ENCODE data around the gene ARID2.

The ARID2 gene

DNA sequence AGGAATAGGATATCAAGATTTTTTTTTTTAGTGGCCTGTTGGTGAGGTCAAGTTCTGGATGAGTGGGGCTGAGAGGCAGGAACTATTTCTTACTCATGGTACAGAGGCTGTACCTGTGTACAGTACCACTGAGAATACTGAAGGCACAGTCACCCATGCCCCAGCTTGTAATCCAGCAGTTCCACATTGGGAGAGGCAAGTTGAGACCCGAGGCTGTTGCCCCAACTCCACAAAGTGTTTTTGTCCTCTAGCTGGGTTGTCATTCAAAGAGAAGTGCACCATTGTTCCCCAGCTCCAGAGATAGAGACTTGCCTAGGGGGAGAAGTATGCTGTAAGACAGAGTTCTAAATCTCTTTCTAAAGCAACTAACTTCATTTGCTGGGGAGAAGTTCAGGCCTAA is 38.7 kb downstream of the ARID2 start:
- DNase-seq (no peak), ATAC-seq (no peak)

DNA sequence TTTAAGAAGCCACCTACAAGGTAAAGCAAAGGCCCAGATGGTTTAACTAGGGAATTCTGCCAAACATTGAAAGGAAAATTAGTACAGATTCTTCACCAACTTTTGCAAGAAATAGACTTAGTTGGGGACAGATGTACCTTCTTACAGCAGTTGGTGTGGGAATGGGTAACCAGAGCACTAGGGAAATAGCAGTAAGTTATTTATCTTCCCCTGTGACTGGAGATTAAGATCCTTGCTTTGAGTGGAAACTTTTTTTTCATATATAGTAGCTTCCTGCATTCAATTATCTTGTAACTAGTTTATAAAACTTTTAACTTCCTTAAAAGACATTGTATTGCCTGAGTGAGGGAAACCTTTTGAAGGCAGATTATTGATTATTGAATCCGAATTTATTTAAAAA is 44.2 kb downstream of the ARID2 start:
- ATAC-seq (no peak), DNase-seq (no peak)

DNA sequence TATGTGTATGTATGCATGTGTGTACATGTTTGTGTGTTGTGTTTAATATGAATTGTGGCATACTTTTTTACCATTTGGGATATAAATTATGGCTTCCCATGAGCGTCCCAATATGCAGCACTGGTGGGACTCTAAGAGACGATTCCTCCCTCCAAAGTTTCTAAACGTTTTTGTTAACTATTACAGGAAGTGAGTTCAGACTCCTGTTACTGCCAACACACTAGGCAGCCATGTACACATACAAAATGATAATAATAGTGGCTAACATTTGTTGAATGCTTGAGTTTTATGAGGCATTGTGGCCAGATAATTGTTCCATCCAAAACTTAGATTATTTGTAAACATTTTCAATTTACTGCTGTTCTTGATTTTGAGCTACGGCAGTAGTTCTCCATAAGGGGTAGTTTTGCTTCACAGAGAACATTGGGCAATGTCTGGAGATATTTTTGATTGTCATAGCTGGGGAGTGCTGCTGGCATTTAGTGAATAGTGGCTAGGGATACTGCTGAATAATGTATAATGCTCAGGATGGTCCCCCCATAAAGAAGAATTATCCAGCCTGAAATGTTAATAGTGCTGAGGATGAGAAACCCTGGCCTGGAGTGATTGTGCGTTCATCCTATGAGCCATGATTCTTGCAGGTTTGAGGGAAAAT is 45.1 kb downstream of the ARID2 start:
- ATAC-seq (no peak), DNase-seq (no peak)

DNA sequence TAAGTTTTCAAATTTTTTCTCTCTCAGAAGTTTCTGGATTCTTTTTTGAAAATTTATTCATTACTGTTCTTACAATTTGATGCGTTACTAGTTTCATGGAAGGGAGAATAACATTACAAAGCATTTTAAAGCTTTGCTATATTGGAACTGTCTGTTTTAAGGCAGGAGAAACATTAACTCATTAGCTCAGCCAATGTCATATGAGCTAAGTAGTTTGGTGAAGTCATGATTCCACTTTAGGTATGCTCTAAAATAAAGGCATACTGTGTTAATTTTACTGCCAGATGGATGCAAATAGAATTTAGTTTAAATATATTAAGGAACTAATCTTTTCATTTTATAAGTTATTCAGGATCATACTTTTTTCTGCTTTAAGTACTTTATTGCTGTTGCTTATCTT is 46.0 kb downstream of the ARID2 start:
- DNase-seq = no peak
- no peak for ATAC-seq

DNA sequence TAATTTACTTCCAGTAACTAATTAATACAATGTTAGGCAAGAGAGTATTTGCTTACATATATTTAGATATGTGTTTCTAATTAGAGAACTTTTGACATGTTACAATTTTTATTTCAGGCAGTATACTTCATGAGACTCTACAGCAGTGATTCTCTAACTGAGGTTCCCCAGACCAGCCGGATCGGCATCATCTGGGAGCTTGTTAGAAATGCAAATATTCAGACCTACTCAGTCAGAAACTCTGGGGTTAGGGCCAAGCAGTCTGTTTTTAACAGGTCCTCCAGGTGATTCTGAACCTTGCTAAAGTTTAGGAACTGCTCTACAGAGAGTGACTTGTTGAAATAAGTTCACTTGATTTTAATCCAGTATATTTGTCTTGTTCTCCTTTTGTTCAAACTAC is 46.5 kb downstream of the ARID2 start:
- ATAC-seq (no peak), DNase-seq (no peak)

GRCh38 chr12:45779936-45780335 is 50.4 kb downstream of the ARID2 start:
- no peak for ATAC-seq
- DNase-seq = no peak

- DNase-seq (no peak), ATAC-seq (no peak)
These were observed 51.6 kb downstream of the ARID2 start for GRCh38 chr12:45781080-45781479.

DNA sequence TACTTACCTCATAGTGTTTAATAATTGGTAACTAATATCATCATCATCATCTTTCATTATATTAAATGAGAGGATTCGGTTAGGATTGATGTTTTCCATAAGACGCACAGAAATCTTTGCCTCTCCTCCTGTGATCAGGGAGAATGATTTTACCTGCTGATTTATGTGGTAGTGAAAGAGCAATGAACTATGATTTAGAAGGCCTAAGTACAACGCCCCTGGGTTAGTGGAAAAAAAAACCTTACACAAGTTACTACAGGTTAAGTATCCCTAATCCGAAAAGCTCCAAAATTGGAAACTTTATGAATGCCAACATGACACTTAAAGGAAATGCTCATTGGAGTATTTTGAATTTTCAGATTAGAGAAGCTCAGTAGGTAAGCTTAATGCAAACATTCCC is 55.8 kb downstream of the ARID2 start:
- no peak for DNase-seq
- no peak for ATAC-seq

DNA sequence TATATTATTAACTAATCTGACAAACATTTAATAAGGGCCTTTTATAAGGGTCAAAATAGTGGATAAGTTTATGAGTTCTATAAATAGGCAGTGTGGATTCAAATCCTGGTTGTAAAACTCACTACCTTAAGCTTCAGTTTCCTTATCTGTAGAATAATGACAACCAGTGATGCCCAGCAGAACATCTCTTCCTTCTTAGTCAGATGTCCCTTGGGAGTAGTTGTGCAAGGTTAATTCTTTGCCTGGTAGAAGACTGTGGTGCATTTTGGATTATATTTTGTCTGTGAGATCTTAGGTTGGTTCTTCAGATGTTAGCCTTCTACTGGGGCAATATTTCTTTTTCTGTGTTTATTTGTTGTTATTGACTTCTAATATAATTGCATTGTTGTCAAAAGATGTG is 59.5 kb downstream of the ARID2 start:
- DNase-seq = no peak

DNA sequence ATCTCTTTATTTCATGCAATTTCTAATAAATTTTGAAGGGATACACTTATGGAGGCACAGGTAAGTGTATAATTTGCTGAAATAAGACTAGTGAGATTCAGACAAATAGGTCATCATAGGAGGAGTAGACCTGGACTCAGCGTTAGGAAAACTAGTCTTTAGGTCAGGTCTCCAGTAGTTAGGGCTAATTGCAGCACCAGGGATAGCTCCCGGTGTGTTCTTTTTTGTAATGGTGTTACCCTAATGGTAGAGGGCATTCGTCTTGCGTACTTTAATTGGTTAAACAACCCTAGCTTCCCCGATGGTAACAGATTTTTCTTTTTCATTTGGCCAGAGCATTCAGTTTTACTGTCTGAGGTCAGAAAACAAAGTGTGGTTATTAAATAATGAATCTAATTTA is 64.9 kb downstream of the ARID2 start:
- ATAC-seq (no peak), DNase-seq (no peak)

More for the DNA sequence above, 59.5 kb downstream of the ARID2 start:
- no peak for ATAC-seq

DNA sequence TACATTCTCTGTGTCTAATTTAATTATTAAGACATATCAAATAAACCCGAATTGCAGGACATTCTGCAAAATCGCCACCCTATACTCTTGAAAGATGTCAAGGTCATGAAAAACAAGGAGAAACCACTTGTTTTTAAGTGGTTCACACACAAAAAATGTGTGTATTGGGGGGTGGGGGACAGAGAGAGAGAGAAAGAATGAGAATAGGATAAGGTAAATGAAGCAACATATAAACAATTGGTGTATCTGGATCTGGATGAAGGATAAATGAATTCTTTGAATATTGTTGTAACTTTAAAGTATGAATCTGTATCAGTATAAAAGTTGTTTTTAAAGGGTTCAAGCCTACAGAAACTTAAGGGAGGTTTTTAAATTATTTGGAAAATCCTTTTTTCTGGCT is 72.1 kb downstream of the ARID2 start:
- ATAC-seq = no peak
- no peak for DNase-seq

DNA sequence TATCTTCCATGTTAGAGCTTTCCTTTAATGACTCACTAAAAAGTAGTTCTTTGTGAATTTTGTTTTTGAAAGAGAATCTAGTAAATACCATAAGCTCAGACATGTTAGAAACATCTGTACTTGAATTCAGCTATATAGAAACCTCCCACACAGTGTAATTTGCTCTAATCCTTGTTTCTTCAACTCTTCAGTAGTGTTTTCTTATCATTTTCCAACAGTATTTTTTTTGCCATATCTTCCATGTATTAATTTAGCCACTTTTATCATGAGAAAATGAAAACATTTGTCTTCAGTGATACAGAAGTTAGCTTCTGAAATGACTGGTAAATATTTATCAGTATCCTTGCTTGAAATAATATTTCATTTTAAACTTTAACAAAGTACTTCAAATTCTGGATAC is 73.6 kb downstream of the ARID2 start:
- DNase-seq (no peak), ATAC-seq (no peak)

DNA sequence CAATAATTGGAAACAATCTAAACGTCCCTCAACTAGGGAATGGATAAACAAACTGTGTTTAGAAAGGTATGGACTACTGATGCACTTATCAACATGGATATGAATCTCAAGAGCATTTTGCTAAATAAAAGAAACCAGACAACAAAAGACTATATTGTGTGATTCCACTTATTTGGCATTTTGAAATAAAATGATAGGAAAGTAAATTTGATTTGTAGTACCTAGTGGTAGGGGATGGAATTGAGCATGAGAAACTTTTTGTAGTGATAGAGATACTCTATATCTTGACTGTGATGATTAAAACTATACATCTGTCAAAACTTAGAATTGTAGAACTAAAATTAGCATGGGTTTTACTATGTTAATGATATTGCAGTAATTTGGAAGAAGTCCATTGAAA is 87.1 kb downstream of the ARID2 start:
- DNase-seq (no peak), ATAC-seq (no peak)

GRCh38 chr12:45827974-45828373 is 98.5 kb downstream of the ARID2 start:
- ATAC-seq (no peak), DNase-seq (no peak)

DNA sequence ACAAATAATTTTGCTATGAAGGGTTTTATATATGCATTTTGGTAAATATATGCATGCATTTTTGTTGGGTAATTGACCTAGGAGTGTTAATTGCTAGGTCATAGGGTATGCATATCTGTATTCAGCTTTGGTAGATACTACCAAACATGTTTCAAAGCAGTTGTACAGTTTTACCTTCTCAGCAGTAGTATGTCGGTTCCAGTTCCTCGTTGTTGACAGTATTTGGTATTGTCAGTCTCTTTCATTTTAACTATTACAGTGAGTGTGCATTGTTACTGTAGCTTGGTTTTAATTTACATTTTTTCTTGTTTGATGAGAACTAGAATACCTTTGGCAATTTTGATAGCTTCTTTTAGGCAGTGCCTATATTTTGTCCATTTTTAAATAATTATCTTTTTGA is 98.9 kb downstream of the ARID2 start:
- ATAC-seq (no peak), DNase-seq (no peak)

DNA sequence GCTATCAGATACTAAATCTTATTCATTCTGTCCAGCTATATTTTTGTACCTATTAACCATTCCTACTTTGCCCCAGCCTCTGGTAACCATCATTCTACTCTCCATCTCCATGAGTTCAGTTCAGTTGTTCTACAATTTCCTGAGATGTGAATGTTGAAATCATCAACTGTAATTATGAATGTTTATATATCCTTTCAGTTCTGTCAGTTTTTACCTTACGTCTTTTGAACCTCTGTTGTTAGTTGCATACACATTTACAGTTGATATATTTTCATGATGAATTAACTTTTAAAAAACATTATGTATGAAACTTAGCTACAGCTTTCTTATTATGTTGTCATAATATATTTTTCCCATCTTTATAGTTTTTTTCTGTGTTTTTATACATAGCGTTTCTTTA is 102.1 kb downstream of the ARID2 start:
- DNase-seq = no peak

GRCh38 chr12:45833401-45833800 is 103.9 kb downstream of the ARID2 start:
- ATAC-seq (no peak), DNase-seq (no peak)

More for the DNA sequence above, 102.1 kb downstream of the ARID2 start:
- ATAC-seq = no peak

DNA sequence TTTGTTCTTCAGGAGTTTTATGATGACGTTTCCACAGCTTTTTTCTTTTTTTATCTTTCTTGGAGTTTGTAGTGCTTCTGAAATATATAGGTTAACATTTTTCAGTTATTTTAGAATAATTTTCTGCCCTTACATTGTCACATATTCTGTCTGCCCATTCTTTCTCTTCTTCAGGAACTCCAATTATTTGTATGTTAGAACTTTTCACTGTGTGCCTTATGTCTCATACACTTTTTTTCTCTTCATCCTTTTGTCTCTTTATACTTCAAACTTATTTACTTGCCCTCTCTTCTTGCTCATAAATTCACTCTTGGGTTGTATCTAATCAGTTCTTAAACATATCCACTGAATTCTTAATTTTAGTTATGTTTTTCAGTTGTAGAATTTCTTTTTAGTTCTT is 105.3 kb downstream of the ARID2 start:
- DNase-seq = no peak
- no peak for ATAC-seq

DNA sequence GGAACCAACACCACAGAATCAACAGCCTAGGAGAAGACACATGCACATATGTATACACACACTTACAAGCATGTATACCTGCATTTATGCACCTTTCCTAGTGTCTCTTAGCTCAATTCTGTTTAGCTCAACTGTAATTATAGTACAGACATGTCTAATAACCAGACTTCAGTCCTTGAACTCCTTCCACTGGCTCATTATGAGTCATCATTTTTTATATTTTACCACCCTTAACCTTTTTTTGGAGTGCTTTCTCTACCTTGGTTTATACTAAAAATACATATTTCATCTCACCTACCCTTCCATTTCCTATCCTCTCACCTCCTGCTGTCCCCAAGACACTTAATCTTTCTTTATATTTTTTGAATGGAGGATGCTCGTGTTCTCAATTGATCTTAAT is 110.4 kb downstream of the ARID2 start:
- DNase-seq (no peak), ATAC-seq (no peak)

- DNase-seq = no peak
These were observed 119.8 kb downstream of the ARID2 start for GRCh38 chr12:45849289-45849688.

DNA sequence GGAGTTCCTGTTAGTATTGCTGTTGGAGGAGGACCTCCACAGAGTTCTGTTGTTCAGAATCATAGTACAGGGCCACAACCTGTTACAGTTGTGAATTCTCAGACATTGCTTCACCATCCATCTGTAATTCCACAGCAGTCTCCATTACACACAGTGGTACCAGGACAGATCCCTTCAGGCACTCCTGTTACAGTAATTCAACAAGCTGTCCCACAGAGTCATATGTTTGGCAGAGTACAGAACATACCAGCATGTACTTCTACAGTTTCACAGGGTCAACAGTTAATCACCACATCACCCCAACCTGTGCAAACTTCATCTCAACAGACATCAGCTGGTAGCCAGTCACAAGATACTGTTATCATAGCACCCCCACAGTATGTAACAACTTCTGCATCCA is 120.8 kb downstream of the ARID2 start:
- ATAC-seq = no peak
- DNase-seq = no peak

More at GRCh38 chr12:45849289-45849688, 119.8 kb downstream of the ARID2 start:
- ATAC-seq = no peak

GRCh38 chr12:45852508-45852907 is 123.0 kb downstream of the ARID2 start:
- no peak for DNase-seq
- no peak for ATAC-seq

- DNase-seq = no peak
- ATAC-seq = no peak
These were observed 124.0 kb downstream of the ARID2 start for GRCh38 chr12:45853550-45853949.

- ATAC-seq = no peak
- no peak for DNase-seq
These were observed 133.8 kb downstream of the ARID2 start for GRCh38 chr12:45863332-45863731.

- DNase-seq = no peak
These were observed 136.8 kb downstream of the ARID2 start for GRCh38 chr12:45866299-45866698.

More at GRCh38 chr12:45866299-45866698, 136.8 kb downstream of the ARID2 start:
- ATAC-seq = no peak
